Mesenchymal stem cell (in vitro differentiated cells and primary cell): ENCODE measurements around the gene SLF2.

Source experiments
- DNase-seq: peaks from one replicate; pipeline ENCODE4 v3.0.0-alpha.2; 2013
- H2AFZ ChIP-seq: one replicate; pipeline ENCODE4 v1.6.1; 2013; ENCODE audit warnings: low read depth, mild to moderate bottlenecking, control low read depth, inconsistent platforms, low read length, moderate library complexity
- H2AK5ac ChIP-seq: 2 replicates; pipeline ENCODE4 v1.6.1; 2013; ENCODE audit warnings: low read length, moderate library complexity, mild to moderate bottlenecking, inconsistent platforms; ENCODE audit not compliant: severe bottlenecking
- H2BK120ac ChIP-seq: one replicate; pipeline ENCODE4 v1.6.1; 2013; ENCODE audit warnings: low read depth, mild to moderate bottlenecking, inconsistent platforms, low read length, moderate library complexity
- H2BK12ac ChIP-seq, 2 experiments: one replicate each; pipeline ENCODE4 v1.6.1; 2013; ENCODE audit warnings: inconsistent platforms in 2 of 2, low read length in 2 of 2, mild to moderate bottlenecking in 2 of 2, moderate library complexity in 2 of 2, control low read depth in 1 of 2
- H2BK15ac ChIP-seq: one replicate; pipeline ENCODE4 v1.6.1; 2013; ENCODE audit warnings: mild to moderate bottlenecking, low read depth, inconsistent platforms; ENCODE audit not compliant: poor library complexity, severe bottlenecking
- H2BK5ac ChIP-seq: 2 replicates; pipeline ENCODE4 v1.6.1; 2013; ENCODE audit warnings: low read depth, mild to moderate bottlenecking, low read length, control low read depth, inconsistent platforms; ENCODE audit not compliant: poor library complexity, severe bottlenecking
- H3K14ac ChIP-seq, 2 experiments: one replicate each; pipeline ENCODE4 v1.6.1; 2013; ENCODE audit warnings: inconsistent platforms in 2 of 2, low read length in 2 of 2, control low read depth in 1 of 2, mild to moderate bottlenecking in 1 of 2, moderate library complexity in 1 of 2
- H3K18ac ChIP-seq, 2 experiments: one replicate each; pipeline ENCODE4 v1.6.1; 2013; ENCODE audit warnings: inconsistent platforms in 2 of 2, low read length in 2 of 2, control low read depth in 1 of 2, low read depth in 1 of 2, mild to moderate bottlenecking in 1 of 2
- H3K23ac ChIP-seq, 2 experiments: one replicate each; pipeline ENCODE4 v1.6.1; 2013; ENCODE audit warnings: inconsistent platforms in 2 of 2, low read length in 2 of 2, mild to moderate bottlenecking in 2 of 2, moderate library complexity in 2 of 2, control low read depth in 1 of 2
- H3K27ac ChIP-seq: 2 replicates; pipeline ENCODE4 v1.5.1; 2013; ENCODE audit warnings: mild to moderate bottlenecking, moderate library complexity, low read length, control low read depth, inconsistent platforms; ENCODE audit not compliant: poor library complexity, severe bottlenecking
- H3K27me3 ChIP-seq, 2 experiments: 2 replicates each; pipeline versions ENCODE4 v1.6.1 to v1.7.0; 2013; ENCODE audit warnings: low read length in 2 of 2, mild to moderate bottlenecking in 2 of 2, moderate library complexity in 2 of 2, control low read depth in 1 of 2, inconsistent platforms in 1 of 2; ENCODE audit not compliant: control insufficient read depth in 1 of 2, insufficient read depth in 1 of 2
- H3K36me3 ChIP-seq, 2 experiments: 2 replicates each; pipeline versions ENCODE4 v1.6.1 to v1.7.0; 2013; ENCODE audit warnings: low read length in 2 of 2, control low read depth in 1 of 2, inconsistent platforms in 1 of 2, low read depth in 1 of 2, mild to moderate bottlenecking in 1 of 2; ENCODE audit not compliant: insufficient read depth in 2 of 2, control insufficient read depth in 1 of 2
- H3K4ac ChIP-seq, 2 experiments: one replicate each; pipeline ENCODE4 v1.6.1; 2013; ENCODE audit warnings: inconsistent platforms in 2 of 2, low read length in 2 of 2, mild to moderate bottlenecking in 2 of 2, moderate library complexity in 2 of 2, control low read depth in 1 of 2, low read depth in 1 of 2
- H3K4me1 ChIP-seq: 2 replicates; pipeline ENCODE4 v1.6.1; 2013; ENCODE audit warnings: low read depth, low read length, control low read depth; ENCODE audit not compliant: control insufficient read depth, insufficient read depth
- H3K4me2 ChIP-seq: 2 replicates; pipeline ENCODE4 v1.6.1; 2013; ENCODE audit warnings: low read length, mild to moderate bottlenecking, inconsistent platforms; ENCODE audit not compliant: poor library complexity, severe bottlenecking
- H3K4me3 ChIP-seq, 2 experiments: 2 replicates each; pipeline versions ENCODE4 v1.5.1 to v1.7.0; 2013; ENCODE audit warnings: low read length in 2 of 2, mild to moderate bottlenecking in 2 of 2, control low read depth in 1 of 2, low read depth in 1 of 2; ENCODE audit not compliant: insufficient read depth in 1 of 2
- H3K79me1 ChIP-seq: replicated peaks from 2 replicates; pipeline ENCODE4 v1.6.1; 2013; ENCODE audit warnings: mild to moderate bottlenecking, control low read depth, low read length, inconsistent platforms; ENCODE audit not compliant: poor library complexity, severe bottlenecking
- H3K9ac ChIP-seq: 2 replicates; pipeline ENCODE4 v1.7.0; 2013; ENCODE audit warnings: mild to moderate bottlenecking, low read length, moderate library complexity
- H3K9me3 ChIP-seq: 2 replicates; pipeline ENCODE4 v1.7.0; 2013; ENCODE audit warnings: mild to moderate bottlenecking, low read length; ENCODE audit not compliant: control insufficient read depth
- H4K8ac ChIP-seq: one replicate; pipeline ENCODE4 v1.6.1; 2013; ENCODE audit warnings: inconsistent platforms, mild to moderate bottlenecking, low read length, moderate library complexity
- H4K91ac ChIP-seq: one replicate; pipeline ENCODE4 v1.6.1; 2013; ENCODE audit warnings: mild to moderate bottlenecking, low read length, inconsistent platforms
- WGBS: methylation state at CpG from one replicate; pipeline ENCODE4 v1.1.7; 2013; ENCODE audit warnings: mixed read lengths; 5-methylcytosine and 5-hydroxymethylcytosine counted together

The SLF2 gene

DNA sequence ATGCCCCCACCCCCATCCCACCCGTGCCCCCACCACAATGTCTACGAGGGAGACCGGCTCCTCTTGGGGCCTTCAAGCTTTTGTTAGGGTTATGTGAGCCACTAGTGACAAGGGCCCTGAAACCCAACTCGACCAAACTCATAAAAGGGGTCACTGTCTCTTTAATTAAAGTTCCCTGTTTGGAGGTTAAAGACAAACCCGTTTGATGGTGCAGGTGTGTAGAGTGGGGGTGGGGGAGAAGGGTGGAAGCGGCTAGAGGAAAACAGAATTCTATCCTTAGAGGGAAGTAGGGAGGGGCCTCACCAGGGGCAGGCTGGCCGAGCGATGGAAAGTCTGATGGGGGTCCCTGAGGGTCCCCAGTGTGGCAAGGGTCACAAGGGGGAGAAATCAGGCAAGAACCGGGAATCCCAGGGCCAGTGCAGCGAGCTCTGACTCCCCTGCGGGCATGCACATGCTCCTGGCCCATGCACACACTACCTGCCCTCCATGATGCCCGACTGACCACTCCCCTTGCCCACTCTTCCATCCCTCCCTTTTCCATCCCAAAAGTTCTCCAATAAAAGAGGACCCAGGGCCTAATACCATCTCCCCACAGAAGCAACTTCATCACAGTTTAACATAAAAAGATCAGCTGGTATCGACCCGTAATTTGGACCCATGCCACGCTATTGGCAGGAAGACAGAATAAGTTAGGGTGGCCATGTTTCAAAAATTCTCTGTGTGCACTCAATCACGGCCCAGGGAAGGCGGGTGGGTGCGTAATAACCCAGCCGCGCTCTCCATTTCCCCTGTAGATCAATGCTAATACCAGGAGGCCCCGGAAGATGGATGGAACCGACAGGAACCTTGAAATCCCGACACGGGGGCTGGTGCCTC, 35.9 kb upstream of the SLF2 start:
- Histone ChIP-seq H3K27me3 (peaks cover 10 to 68% of the 10 kb centered on the region in 2 experiments), H3K79me1 (no peaks in the 10 kb centered on the region), H3K9ac (no peak overlapping the region), H3K4me2 (no peak overlapping the region), H2BK120ac (no peak overlapping the region), H2AFZ (no peak overlapping the region), H2BK12ac (no peak overlapping the region), H2BK15ac (no peak overlapping the region), H3K4me3 (no peak overlapping the region), H3K18ac (no peak overlapping the region), H3K36me3 (no peaks in the 10 kb centered on the region), H4K91ac (no peak overlapping the region), H3K23ac (no peak overlapping the region), H3K4me1 (peaks cover 28% of the 10 kb centered on the region), H2AK5ac (no peak overlapping the region), H4K8ac (no peak overlapping the region), H3K14ac (no peak overlapping the region), H3K9me3 (no peaks in the 10 kb centered on the region), H3K4ac (no peak overlapping the region), H2BK5ac (no peak overlapping the region), H3K27ac (no peak overlapping the region)
- 78% methylated on average over 21 of the region's 24 CpGs for WGBS
- DNase-seq = no peak

DNA sequence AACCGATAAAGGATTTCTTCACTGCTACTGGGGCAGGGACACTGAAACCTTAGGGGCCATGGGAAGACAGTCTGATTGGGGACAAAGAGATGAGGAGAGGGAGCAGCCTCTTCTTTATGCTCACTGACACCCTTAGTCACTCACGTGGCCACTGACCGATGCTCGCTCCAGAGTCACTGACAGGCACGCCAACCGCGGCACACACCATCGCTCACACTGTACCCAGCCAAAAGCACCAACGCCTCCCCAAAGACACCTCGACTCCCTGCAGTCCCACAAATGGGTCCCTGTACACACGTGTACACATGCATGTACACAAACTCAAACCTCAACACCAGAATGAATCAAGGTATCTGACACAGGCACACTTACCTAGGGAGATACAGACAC, 35.3 kb upstream of the SLF2 start:
- no peaks in the 10 kb centered on the region for H3K36me3 ChIP-seq
- H2BK5ac ChIP-seq = no peak overlapping the region
- no peak overlapping the region for H2AFZ ChIP-seq
- H3K9me3 ChIP-seq = no peaks in the 10 kb centered on the region
- no peak overlapping the region for H3K27ac ChIP-seq
- no peak overlapping the region for H3K4me3 ChIP-seq
- H3K27me3 ChIP-seq = peaks cover 10 to 68% of the 10 kb centered on the region in 2 experiments
- peaks cover 23% of the 10 kb centered on the region for H3K4me1 ChIP-seq
- H3K4ac ChIP-seq = no peak overlapping the region
- no peak overlapping the region for H4K91ac ChIP-seq
- DNase-seq = no peak
- no peak overlapping the region for H2BK15ac ChIP-seq
- H2BK12ac ChIP-seq = no peak overlapping the region
- H2AK5ac ChIP-seq = no peak overlapping the region
- no peak overlapping the region for H4K8ac ChIP-seq
- no peak overlapping the region for H3K14ac ChIP-seq
- H3K79me1 ChIP-seq = no peaks in the 10 kb centered on the region
- H3K4me2 ChIP-seq = no peak overlapping the region
- no peak overlapping the region for H3K23ac ChIP-seq
- 90% methylated on average over 11 of the region's 11 CpGs for WGBS
- H3K9ac ChIP-seq = no peak overlapping the region
- no peak overlapping the region for H2BK120ac ChIP-seq
- H3K18ac ChIP-seq = no peak overlapping the region

DNA sequence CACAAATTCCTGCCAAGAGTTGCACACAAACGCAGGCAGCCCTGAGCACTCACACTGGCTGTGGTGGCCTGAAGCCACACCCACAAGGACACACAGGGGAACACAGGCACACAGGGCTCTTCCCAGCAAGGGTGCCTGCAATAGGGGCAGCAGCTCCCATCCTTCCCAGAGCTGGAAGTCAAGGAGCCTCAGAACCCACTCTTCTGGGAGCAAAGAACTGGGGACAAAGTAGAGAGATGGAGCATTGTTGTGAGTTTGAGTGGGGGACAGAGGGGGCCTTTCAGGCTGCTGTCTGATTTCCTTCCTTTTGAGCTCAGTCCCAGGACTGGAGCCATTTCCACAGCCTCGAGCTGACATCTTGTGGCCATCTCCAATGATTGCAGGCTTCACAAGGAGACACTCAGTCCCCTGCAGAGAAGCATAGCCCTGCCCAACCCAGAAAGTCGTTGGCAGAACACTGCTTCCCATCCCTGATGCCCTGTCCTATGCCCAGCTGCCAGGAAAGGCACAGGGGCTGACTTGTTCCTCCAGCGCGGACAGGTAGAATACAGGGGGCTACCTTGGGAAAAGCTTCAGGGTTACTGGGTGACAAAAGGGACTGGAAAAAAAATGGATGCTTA, 34.4 kb upstream of the SLF2 start:
- H4K8ac ChIP-seq = no peak overlapping the region
- H3K27me3 ChIP-seq = peaks cover 10 to 58% of the 10 kb centered on the region in 2 experiments
- 0% methylated on average over 5 of the region's 5 CpGs for WGBS

DNA sequence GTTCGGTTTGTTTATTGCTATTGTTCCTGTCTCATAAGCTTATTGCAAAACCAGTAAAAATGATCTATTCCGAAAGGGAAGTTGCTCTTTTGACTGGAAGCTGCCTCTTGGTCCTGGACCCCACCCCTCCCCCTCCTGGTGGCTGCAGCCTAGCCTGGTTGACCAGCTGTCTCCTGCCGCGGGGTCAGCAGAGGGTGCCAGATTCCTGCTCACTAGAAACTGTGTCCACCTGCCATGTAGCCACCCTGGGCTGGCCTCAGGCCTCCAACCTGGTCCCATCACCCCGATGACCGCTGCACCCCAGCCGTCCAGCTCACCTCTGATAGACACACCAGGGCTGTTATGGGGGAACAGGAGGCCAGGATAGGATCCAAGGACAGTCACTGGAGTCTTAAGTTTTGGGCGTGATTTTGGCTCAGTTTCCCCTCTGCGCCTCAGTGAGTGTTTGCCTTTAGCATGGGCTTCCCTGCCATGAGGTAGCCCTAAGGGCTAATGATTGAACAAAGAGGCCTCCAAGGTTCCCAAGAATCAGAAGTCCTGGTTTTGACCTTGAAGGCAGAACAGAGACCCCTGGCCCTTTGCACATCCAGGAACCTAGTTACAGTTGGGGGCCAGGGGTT, 32.9 kb upstream of the SLF2 start:
- Histone ChIP-seq H3K9me3 (no peaks in the 10 kb centered on the region), H3K79me1 (no peaks in the 10 kb centered on the region), H3K23ac (no peak overlapping the region), H3K27me3 (peaks cover 10 to 45% of the 10 kb centered on the region in 2 experiments), H2BK120ac (no peak overlapping the region), H4K91ac (no peak overlapping the region), H2AFZ (no peak overlapping the region), H2BK12ac (peak overlapping the region in 1 of 2 experiments; percentile 1), H2AK5ac (no peak overlapping the region), H3K4me2 (no peak overlapping the region), H4K8ac (no peak overlapping the region), H3K36me3 (no peaks in the 10 kb centered on the region), H3K4me3 (no peak overlapping the region), H3K4ac (peak overlapping the region in 1 of 2 experiments; percentile 34), H3K27ac (no peak overlapping the region), H3K4me1 (peaks cover 8% of the 10 kb centered on the region), H3K14ac (no peak overlapping the region), H2BK15ac (no peak overlapping the region), H3K9ac (no peak overlapping the region), H2BK5ac (no peak overlapping the region), H3K18ac (no peak overlapping the region)
- no peak for DNase-seq
- WGBS = 84% methylated on average over 9 of the region's 9 CpGs

More for the DNA sequence above, 34.4 kb upstream of the SLF2 start:
- Histone ChIP-seq H2BK12ac (peak overlapping the region in 1 of 2 experiments; percentile 49), H2AK5ac (no peak overlapping the region), H3K4me2 (no peak overlapping the region), H4K91ac (no peak overlapping the region), H2BK120ac (no peak overlapping the region), H3K4me1 (peaks cover 17% of the 10 kb centered on the region), H3K14ac (no peak overlapping the region), H3K9me3 (no peaks in the 10 kb centered on the region), H3K18ac (no peak overlapping the region), H3K79me1 (no peaks in the 10 kb centered on the region), H3K23ac (no peak overlapping the region), H2BK5ac (no peak overlapping the region), H2AFZ (no peak overlapping the region), H3K4ac (no peak overlapping the region), H2BK15ac (no peak overlapping the region), H3K27ac (no peak overlapping the region), H3K4me3 (no peak overlapping the region), H3K36me3 (no peaks in the 10 kb centered on the region), H3K9ac (no peak overlapping the region)
- DNase-seq = peak; percentile 83
